Mesothelial cell of epicardium (in vitro differentiated cells): ENCODE results near the gene SLC6A6. TPM values are rescaled to one million over a fixed set of nuclear protein-coding genes. Genes with fewer than 3 reads are reported as not detected.
A peak's percentile ranks its signal among the peaks of the same experiment; 100 is the strongest.

Experiments used
- DNase-seq, 2 experiments: peaks; one replicate each; pipeline ENCODE4 v3.0.0; 2021; ENCODE audit warnings: low spot score in 2 of 2; ENCODE audit not compliant: unreplicated experiment in 2 of 2
- H3K27ac Mint-ChIP-seq: 2 replicates; pipeline ENCODE4 v1.8.0; 2021; ENCODE audit warnings: mixed read lengths
- H3K27me3 Mint-ChIP-seq: 2 replicates; pipeline ENCODE4 v1.8.0; 2021; ENCODE audit warnings: low read depth, mixed read lengths
- H3K36me3 Mint-ChIP-seq: 2 replicates; pipeline ENCODE4 v1.8.0; 2021; ENCODE audit warnings: mixed read lengths
- H3K4me1 Mint-ChIP-seq: 2 replicates; pipeline ENCODE4 v1.8.0; 2021; ENCODE audit warnings: mixed read lengths
- H3K4me3 Mint-ChIP-seq: 2 replicates; pipeline ENCODE4 v1.8.0; 2021; ENCODE audit warnings: mild to moderate bottlenecking, moderate library complexity, mixed read lengths
- H3K9me3 Mint-ChIP-seq: 2 replicates; pipeline ENCODE4 v1.8.0; 2021; ENCODE audit warnings: mixed read lengths
- total RNA-seq: library from RNA; stranded (reverse); gene quantifications from 3 replicates; pipeline ENCODE4 v1.2.1, GENCODE V29; 2021
- TF ChIP-seq, protein P1 (sequence below): fragments of 200-600 bp; sonication (generic); IDR thresholded peaks from one replicate; pipeline ENCODE4 v1.5.0; 2021; ENCODE audit warnings: antibody characterized with exemption; ENCODE audit not compliant: unreplicated experiment

Gene SLC6A6
- total RNA-seq: 19.3 to 21.2 TPM (median 20.0 TPM) in 3 replicates

DNA sequence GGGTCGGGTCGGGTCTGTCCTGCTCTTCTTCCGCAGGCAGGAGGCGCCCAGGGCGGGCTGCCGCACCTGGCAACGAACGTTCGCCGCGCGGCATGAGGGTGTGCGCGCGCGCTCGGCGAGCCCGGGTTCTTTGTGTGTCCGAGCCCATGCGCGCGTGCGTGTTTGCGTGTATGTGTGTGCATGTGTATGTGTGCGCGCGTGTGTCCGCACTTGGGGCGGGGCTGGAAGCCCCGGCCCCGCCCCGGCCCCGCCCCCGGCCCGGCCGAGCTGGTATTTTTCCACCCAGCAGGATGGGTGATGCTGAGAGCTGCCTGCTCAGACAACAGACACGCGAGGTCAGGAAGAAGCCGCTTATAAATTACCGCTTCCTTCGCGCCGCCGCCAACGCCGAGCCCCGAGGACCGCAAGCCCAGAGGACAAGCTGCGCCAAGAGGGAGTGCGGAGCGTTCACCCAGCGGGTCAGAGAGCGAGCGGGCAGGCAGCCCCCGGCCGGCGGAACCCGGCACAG is at the start of gene SLC6A6:
TSS of gene SLC6A6 (plus strand) at position 303 of the 508 bp plus-strand sequence. CDS start 41,029 bp downstream, outside the sequence.
- H3K4me3 Mint-ChIP-seq: peak within 1 kb of the TSS; percentile 84
- H3K4me1 Mint-ChIP-seq: peaks cover 24% of the 10 kb centered on the region

DNA sequence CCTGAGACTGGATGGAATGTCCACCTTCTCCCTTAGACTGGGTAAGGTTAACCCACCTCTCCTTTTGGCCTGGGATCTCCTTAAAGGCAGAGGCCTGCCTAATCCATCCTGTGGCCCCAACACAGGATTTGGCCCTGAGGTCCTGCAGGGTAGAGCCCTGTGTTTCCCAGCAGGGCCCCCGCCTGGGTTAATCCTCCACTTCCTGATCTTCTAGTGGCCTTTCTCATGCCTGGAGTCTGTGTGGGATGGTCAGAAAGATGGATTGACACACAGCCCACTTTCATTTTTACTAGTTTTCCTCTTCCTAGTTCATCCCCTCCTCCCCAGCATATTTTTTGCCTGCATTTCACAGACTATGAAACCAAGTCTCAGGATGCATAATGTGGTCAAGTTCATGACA is 48.9 kb upstream of the SLC6A6 start:
- DNase-seq: no peak
- H3K4me3 Mint-ChIP-seq: no peak overlapping the region
- no peaks in the 10 kb centered on the region for H3K9me3 Mint-ChIP-seq
- no peaks in the 10 kb centered on the region for H3K36me3 Mint-ChIP-seq
- peaks cover 17% of the 10 kb centered on the region for H3K4me1 Mint-ChIP-seq
- peak overlapping the region; percentile 76 for H3K27ac Mint-ChIP-seq
- TF ChIP-seq, protein P1, sequence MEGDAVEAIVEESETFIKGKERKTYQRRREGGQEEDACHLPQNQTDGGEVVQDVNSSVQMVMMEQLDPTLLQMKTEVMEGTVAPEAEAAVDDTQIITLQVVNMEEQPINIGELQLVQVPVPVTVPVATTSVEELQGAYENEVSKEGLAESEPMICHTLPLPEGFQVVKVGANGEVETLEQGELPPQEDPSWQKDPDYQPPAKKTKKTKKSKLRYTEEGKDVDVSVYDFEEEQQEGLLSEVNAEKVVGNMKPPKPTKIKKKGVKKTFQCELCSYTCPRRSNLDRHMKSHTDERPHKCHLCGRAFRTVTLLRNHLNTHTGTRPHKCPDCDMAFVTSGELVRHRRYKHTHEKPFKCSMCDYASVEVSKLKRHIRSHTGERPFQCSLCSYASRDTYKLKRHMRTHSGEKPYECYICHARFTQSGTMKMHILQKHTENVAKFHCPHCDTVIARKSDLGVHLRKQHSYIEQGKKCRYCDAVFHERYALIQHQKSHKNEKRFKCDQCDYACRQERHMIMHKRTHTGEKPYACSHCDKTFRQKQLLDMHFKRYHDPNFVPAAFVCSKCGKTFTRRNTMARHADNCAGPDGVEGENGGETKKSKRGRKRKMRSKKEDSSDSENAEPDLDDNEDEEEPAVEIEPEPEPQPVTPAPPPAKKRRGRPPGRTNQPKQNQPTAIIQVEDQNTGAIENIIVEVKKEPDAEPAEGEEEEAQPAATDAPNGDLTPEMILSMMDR: no peak
- H3K27me3 Mint-ChIP-seq: peaks cover 1% of the 10 kb centered on the region

More for the DNA sequence above, at the start of gene SLC6A6:
- DNase-seq: peak; percentile 90 to 94
- TF ChIP-seq, protein P1: peak; percentile 33
- Mint-ChIP-seq H3K9me3 (no peaks in the 10 kb centered on the region), H3K27me3 (peaks cover 16% of the 10 kb centered on the region), H3K27ac (peak within 1 kb of the TSS; percentile 89), H3K36me3 (no peaks in the 10 kb centered on the region)

- H3K4me3 Mint-ChIP-seq: no peak overlapping the region
- no peak overlapping the region for H3K27ac Mint-ChIP-seq
- no peaks in the 10 kb centered on the region for H3K36me3 Mint-ChIP-seq
- TF ChIP-seq, protein P1: no peak
- no peak for DNase-seq
- peaks cover 19% of the 10 kb centered on the region for H3K4me1 Mint-ChIP-seq
- H3K9me3 Mint-ChIP-seq: no peaks in the 10 kb centered on the region
- no peaks in the 10 kb centered on the region for H3K27me3 Mint-ChIP-seq
Observed at GRCh38 chr3:14357463-14357862, 44.9 kb upstream of the SLC6A6 start.

GRCh38 chr3:14358426-14359211 is 43.8 kb upstream of the SLC6A6 start:
- H3K4me3 Mint-ChIP-seq: no peak overlapping the region
- H3K4me1 Mint-ChIP-seq: peaks cover 13% of the 10 kb centered on the region

DNA sequence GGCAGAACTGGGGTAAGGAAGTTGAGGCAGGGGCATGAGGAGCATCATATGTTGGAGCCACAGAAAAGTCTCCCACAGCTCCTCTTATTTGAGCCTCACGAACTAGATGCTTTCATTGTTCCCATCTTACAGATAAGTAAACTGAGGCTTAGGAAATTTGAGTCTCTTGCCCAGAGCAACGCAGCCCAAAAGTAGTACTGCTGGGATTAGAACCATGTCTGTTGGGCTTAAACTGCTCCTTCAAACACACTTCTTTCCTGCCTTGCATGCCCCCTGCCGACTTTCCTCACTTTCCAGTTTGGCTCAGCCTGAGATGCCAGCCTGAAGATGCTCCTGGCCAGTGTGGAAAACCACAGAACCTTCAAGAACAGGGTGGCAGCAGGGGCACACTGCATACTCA is 43.1 kb upstream of the SLC6A6 start:
- TF ChIP-seq, protein P1: no peak
- Mint-ChIP-seq H3K36me3 (no peaks in the 10 kb centered on the region), H3K4me3 (no peak overlapping the region), H3K27ac (no peak overlapping the region), H3K9me3 (no peaks in the 10 kb centered on the region), H3K4me1 (peaks cover 10% of the 10 kb centered on the region), H3K27me3 (peaks cover 2% of the 10 kb centered on the region)
- no peak for DNase-seq

More at GRCh38 chr3:14358426-14359211, 43.8 kb upstream of the SLC6A6 start:
- Mint-ChIP-seq H3K9me3 (no peaks in the 10 kb centered on the region), H3K36me3 (no peaks in the 10 kb centered on the region), H3K27ac (peak overlapping the region; percentile 79), H3K27me3 (peaks cover 2% of the 10 kb centered on the region)
- TF ChIP-seq, protein P1: no peak
- DNase-seq: peak; percentile 34 to 65
